Medulla oblongata (tissue), 1 donor: ENCODE measurements around the gene NHLH1.
"Not testable (repeated sequence)": the region's sequence is repeated elsewhere in the genome, so short reads cannot be mapped to it uniquely, and the experiment has no call there.

Experiments
- DNase-seq: peaks from one replicate; pipeline ENCODE4 v3.0.0-alpha.2; 2015; ENCODE audit errors: extremely low spot score

Gene NHLH1

DNA sequence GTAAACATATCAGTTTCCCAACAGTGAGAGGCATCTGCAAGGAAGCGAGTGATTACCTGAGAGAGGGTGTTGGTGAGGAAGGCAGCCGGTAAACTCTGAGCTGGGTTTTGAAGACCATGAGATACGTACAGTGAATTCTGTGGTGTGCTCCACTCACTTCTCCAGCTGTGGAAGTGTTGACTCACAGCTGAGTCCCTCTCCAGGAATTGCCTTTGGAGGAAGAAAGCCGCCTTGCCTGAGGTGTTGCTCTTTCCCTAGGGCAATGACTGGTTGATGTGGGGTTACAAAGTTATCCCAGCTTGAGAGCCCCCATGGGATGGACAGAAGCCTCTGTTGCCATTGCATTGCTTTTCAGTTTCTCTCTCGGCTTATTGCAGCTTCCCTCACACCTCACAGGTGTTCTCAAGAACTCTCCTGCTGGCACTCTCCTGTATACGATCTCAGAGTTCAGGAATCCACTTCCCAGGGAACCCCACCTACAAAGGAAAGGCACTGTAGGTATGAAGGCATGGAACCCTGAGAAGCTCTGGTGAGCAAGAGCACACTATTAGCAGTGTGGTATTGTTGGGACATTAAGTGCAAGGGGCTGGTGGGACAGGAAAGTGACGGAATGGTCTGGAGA lies 10.8 kb downstream of the NHLH1 start:
- DNase-seq = no peak

DNA sequence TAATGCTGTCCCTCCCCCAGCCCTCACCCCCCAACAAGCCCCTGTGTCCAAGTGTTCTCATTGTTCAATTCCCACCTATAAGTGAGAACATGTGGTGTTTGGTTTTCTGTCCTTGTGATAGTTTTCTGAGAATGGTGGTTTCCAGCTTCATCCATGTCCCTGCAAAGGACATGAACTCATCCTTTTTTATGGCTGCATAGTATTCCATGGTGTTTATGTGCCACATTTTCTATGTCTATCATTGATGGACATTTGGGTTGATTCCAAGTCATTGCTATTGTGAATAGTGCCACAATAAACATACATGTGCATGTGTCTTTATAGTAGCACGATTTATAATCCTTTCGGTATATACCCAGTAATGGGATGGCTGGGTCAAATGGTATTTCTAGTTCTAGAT lies 17.9 kb downstream of the NHLH1 start:
- DNase-seq = not testable (repeated sequence)

DNA sequence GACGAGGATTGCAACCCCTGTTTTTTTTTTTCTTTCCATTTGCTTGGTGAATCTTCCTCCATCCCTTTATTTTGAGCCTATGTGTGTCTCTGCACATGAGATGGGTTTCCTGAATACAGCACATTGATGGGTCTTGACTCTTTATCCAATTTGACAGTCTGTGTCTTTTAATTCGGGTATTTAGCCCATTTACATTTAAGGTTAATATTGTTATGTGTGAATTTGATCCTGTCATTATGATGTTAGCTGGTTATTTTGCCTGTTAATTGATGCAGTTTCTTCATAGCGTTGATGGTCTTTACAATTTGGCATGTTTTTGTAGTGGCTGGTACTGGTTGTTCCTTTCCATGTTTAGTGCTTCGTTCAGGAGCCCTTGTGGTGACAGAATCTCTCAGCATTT lies 21.5 kb downstream of the NHLH1 start:
- DNase-seq = not testable (repeated sequence)

DNA sequence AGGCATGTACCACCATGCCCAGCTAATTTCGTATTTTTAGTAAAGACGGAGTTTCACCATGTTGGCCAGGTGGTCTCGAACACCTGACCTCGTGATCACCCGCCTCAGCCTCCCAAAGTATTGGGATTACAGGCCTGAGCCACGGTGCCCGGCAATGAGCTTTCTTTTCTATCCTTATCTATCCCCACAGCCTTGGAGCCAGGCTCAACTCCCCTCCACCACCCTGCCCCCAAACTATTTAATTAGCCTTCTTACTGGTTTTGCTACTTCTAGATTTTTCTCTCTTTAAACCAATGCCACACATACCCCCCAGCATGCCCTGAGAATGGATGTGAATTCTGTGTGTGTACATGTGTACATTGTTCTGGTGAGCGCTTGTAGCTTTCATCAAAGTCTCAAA lies 27.8 kb downstream of the NHLH1 start:
- DNase-seq = no peak

DNA sequence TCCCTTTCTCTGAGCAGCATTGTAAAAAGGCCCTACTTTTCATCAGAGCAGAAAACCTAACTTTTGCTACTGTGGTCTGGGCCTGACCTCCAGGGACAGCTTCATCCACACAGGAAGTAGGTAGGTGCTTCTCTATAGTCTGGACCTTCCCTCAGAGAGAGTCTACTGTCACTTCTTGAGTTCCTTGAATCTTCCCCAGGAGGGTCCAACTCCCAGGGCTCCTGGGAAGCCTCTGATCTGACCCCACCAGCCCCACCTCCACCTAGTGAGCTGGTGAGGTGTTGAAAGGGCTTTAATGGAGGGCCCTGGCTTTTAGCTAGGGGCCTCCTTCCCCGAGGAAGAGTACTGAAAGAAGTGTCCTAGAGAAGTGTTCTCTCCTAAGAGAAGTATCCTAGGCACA lies 30.8 kb downstream of the NHLH1 start:
- DNase-seq = no peak

DNA sequence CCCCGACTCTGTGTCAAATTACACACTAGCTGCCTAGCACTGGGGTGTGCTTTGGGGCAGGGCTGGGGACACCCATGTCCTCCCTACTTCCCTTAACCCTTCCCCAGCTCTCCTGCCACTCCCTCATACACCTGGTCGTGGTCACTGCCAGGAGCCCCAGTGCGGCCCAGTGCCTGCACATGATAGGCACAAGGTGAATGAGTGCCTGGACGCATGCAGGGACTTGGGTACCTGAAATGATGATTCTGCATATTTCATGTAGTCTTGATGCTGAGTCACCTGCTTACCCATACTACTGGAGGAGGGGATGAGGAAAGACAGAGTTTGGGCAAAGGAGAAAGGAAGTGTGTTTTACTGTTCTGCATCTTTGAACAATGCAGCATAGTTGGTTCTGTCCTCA lies 32.0 kb downstream of the NHLH1 start:
- no peak for DNase-seq

DNA sequence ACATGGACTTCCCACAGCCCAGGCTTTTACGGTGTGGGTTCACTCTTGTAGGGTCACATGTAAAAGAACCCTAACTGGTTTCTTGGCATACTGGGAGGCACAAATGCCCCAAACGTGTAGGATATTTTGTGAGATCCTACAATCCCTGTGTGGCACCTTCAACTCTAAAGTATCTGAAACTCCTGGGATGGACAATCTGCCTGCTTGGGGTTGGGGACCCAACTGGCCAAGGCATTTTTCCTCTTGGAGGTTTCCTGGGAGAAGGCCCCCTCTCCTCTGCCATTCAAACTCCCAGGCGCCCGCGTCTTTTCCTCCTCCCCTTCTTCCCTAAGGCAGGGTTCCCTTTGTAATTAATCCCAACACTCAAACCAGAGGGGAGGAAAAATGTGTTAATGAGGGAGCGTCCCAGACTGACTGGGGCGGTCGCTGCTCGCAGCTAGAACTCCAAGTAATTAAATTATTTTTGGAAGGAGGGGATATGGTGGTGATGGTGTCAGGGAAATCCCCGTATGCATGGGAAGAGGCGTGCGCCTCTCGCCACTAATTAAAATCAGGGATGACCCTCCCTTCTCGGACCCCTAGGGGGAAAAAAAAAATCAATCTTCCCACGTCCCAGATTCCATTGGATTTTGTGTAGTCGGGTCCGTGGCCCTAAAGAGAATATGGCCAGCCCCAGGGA lies 32.8 kb downstream of the NHLH1 start:
- DNase-seq = no peak

DNA sequence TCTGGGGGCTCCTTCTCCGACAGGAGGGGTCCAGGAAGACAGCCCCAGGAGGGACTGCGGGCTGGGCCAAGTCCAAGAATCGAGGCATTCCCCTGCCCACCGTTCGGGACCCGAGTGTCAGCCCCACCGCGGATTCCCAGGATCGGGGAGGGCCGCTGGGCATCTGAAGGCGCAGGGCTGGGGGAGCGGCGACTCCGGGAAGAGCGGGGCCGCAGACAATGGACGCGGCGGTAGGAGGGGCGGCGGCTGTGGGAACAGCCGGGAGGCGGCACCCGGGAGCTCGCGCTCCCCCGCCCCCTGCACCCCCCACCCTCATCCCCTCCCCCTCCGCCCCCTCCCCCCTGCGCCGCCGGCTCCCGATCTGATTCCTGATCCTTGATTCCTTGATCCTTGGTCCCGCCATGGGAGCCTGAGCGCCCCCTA lies 33.4 kb downstream of the NHLH1 start, which contains the start of gene VANGL2:
Gene VANGL2 (plus strand): TSS at position 342 of the 423 bp plus-strand sequence. CDS start 15,274 bp downstream, outside the sequence.
- DNase-seq = peak; percentile 88

DNA sequence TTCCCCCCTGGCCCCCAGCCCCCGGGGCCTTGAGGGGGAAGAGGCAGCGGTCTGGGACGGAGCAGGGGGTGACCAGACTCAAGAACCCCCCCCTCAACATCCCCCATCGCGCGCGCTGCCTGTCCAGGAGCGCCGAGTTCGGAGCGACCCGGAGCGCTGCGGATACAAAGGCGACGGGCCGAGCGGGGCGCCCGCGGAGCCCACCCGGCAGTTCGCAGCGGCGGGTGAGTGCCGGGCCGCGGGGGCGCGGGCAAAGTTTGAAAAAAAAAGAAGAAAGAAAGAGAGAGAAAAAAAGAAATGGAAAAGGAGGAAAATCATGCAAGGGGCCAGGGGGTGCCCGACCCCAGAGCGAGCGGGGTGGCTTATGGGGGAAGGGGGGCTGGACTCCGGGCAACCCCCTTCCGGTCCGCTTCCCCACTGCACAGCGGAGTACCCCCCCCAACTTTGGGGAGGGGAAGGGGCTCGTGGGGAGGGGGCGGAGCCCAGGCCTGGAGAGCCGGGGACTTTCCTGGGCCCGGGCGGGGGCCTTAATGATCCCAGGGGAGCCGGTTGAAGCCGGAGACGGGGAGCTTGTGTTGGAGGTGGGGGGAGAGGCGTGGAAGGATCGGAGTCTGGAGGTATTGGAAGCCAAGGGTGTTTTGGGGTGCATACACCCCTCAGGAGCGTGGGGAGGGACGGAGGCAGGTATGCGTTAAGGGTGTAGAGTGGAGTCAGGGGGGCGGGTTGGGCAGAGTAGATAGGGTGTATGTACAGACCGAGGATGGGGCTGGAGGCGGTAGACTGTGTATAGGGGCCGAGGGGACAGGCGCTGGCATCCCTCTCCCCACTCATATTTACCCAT lies 34.0 kb downstream of the NHLH1 start:
- peak; percentile 65 for DNase-seq

DNA sequence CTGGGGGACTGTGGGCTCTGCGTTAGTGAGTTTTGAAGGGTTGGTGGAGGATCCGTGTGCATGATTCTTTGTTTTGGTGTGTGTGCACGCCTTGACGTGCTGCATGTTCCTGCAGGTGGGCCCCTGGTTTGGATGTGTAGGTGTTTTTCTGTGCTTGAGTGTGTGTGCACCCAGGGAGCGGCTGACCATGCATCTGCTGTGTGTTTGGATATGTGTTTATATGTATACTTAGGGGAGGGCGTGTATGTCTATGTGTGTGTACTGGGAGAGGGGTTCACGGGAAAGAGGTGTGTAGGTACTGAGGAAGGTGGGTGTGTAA lies 34.6 kb downstream of the NHLH1 start:
- no peak for DNase-seq

DNA sequence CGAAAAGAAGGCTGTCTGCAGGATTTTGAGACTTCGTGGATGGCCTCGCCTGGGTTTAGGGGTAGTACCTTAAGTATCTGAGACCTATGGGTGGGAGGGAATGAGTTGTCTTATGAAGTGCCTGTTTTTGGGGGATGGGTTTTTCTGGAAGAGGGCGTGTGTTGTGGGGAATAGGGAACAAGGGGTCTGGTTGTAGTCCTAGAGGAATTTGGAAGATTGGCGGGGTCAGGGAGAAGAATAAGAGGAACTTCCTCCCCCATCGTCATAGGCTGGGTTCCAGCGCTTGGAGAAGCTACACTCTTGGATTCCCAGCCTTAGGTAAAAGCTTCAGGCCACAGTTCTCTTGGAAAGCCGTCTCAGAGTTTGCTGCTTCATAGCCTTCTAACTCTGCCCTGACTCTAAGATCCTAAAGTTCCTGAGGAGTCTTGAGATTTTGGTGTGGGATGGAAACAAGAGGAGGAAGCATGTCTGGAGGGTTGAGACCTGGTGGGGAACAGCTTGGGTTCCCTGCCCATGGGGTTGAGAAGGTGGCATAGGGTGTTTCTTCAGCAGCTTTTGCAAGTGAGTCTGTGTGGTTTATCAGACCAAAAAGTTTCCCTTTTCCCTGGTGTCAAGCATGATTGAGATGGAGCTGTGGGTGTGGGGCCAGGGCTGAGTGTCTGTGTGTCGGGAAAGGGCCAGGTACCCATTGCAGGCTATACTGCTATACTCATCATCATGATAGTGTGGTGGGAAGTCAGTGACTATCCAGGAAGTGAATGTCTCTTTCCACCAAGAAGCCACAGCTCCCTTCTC lies 35.3 kb downstream of the NHLH1 start:
- DNase-seq = peak; percentile 22

DNA sequence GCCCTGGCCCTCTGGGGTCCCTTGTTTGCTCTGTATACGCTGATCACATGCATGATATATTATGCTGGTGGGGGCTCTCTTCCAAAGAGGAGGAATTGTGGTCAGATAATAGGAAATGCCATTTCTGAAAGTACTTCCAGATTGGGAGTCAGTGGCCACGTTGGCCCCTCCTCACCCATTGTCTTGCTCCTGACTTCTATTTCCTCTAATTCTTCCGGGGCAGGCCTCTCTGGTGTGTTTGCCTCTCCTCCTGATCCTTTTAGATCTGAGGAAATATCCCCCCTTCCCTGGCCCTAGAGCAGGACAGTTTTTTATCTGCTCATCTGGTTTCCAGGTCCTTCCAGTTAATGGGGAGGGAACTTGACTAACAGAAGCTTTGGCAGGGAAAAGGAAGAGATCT lies 36.4 kb downstream of the NHLH1 start:
- DNase-seq = no peak

DNA sequence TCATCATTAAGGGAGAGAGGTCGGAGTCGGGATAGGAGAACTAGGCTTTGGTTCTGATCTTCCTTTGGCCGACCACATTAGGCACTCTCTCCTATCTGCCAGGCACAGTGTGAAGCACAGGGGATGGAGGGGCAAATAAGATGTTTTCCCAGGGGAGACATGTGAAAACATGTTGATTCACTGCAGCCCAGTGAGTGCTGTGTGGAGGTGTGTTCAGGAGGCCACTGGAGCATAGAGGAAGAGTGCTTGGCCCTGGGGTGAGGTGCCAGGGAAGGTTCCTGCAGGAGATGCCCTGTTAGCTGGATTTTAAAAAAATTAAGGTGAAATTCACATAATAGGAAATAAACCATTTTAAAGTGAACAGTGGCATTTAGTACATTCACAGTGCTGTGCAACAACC lies 37.2 kb downstream of the NHLH1 start:
- DNase-seq = no peak

DNA sequence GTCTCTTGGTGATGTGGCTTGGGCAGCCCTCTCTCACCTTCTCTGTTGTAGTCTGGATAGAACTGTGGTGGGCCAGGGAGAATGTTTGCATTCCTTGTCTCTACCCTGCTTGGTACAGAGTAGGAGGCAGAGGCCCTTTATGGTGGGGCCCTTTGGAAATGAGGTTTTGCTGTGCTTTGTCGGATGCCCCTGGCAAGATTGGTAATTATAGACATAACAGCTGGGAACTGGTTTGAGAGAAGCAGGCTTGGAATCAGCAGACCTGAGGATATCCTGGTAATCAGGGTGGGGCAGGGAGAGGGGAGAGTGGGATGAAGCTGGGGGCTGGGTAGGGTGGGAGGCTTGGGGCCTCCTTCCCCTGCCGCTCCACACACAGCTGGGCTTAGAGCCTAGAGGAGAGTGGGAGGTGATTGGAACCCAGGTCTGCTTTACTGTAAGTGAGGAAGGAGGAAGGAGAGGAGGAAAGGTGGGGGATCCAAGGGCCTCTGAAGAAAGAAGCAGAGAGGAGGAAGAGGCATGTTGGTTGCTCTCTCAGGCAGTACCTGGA lies 38.5 kb downstream of the NHLH1 start:
- no peak for DNase-seq

DNA sequence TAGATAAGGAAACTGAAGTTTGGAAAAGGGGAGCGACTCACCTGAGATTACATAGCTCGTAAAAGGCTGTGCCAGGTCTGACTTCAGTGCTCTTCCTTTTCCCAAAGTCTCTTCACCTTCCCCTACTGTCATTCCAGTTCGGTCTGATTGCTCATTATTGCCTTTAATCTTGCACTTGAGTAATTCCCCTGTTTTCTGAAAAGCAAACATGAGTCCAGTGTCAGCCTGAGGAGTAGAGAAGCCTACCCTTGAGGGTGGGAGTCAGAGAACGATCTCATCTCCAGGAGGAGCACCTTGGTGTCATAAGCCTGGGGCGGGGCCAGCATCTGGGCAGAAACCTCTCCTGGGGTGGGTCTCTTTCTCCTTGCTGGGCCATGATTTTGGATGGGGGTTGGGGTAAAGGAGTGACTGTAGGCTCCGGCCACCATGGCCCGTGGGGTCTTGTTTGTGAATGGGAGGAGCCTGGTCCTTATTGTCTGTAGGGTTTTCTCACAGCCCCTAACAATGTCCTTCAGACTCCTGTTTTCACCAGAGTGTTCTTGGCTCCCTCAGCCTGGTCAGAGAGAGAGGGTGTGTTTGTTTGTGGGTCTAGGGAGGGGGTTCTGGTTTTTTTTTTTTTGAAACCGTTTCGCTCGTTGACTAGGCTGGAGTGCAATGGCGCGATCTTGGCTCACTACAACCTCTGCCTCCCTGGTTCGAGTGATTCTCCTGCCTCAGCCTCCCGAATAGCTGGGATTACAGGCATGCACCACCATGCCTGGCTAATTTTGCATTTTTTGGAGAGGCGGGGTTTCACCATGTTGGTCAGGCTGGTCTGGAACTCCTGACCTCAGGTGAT lies 39.5 kb downstream of the NHLH1 start:
- no peak for DNase-seq

DNA sequence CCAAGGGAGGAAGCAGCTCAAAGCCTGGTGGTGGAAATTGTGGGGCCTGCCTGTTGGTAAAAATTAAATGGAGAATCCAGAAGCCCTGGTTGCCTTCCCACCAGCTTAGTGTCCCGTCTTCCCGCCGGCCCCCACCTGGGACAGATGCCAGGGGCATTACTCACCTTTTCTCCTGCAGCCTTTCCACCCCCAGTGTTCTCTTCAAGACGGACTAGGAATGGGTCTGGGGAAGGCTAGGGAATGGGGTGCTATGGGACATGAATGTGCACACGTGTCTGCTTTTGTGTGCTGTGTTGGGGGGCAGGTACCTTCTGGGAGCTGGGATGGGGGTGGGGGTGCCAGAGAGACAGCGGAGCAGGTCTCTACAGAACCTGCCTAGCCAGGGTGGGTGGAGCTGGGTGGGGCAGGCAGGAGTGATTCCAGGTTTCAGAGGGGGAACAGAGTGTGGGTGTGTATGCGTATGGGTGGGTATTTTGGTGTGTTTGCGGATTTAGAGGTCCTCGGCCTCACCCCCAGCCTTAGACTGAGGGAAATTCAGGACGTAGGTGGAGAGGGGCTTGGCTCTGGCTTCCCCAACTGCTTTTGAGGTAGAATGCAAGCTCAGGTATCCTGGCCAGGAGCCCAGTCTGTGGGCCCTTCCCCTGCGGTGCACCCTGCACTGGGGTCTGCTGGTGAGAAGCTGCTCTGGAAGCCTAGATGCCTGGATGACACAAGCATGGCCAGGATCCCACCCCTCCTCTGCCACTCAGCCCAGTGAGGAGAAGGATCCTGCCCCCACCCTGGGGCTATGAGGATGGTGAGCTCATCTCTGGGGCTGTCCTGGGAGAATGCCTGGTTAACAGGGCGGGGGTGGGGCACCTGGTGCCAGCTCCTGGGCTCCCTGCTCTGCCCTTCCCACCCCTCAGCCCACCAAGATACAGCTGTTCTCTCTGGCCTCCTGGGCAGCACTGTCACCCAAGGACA lies 41.2 kb downstream of the NHLH1 start:
- DNase-seq = no peak

DNA sequence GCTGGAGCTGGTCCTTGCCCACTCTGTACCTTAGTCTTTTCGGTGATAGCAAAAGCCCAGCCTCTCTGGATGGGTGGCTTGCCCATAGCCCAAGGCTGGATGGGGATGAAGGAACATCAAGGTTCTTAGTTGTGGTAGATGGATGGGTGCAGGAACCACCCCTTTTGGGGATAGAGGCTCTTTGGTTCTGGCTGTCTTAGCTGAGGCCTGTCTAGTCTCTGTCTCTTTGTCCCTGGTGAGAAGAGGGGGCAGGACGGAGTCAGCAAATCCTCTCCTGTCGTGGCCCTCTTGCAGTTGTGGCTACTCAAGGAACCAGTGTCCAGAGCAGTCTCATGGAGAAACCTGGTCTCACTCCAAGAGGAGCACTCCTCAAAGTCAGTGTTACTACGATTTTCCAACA lies 42.0 kb downstream of the NHLH1 start:
- DNase-seq = no peak

DNA sequence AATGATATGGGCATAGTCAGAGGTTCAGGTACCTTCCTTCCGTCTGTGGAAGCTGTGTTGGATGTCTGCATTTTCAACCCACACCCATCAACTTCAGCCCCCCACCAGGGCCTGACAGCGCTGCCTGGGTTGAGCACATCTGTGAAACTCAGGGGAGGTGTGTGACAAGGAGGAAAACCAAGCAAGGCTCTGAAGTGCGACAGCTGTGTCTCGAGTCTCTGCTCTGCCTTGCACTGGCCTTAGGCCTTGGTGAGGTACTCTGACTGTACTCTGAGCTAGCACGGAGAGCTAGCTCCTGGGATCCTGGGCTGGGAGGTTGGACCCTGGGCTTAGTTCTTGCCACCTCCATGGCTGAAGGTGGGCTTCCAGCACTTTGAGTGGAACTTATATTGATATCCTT lies 42.6 kb downstream of the NHLH1 start:
- no peak for DNase-seq

DNA sequence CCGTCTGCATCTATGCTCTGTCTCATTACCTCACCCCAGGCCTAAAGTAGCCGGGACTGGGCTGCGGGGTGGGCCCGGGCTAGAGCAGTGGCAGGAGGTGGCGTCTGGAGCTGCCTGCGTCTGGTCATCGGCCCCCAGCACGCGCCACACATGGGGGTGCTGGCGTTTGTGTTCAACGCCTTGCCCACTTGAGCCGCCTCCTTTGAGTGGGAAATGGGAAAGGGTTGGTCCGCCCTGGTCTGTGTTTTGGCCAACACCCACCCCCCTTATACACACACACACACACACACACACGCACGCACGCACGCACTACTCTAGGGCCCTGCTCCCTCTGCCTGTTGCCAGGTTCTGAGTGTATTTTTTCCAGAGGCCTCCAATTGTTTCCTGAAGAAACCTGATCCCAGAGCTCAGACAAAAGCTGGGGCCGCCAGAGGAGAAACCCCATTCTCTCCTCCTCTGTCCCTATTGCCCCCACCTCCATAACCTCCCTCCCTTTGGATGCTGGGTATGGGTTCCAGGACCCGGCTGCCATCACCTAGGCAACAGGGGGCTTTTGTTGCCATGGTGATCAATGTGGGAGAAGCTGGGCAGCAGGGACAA lies 43.6 kb downstream of the NHLH1 start:
- peak; percentile 67 for DNase-seq
